GM19238 (cell line): Measurements from ENCODE around the gene CHRNA9.
"Not testable (repeated sequence)": the region's sequence is repeated elsewhere in the genome, so short reads cannot be mapped to it uniquely, and the experiment has no call there.

ENCODE experiments used
- DNase-seq: peaks from one replicate; pipeline ENCODE4 v3.0.0; 2011; ENCODE audit warnings: low spot score; ENCODE audit not compliant: insufficient read length

Gene CHRNA9

DNA sequence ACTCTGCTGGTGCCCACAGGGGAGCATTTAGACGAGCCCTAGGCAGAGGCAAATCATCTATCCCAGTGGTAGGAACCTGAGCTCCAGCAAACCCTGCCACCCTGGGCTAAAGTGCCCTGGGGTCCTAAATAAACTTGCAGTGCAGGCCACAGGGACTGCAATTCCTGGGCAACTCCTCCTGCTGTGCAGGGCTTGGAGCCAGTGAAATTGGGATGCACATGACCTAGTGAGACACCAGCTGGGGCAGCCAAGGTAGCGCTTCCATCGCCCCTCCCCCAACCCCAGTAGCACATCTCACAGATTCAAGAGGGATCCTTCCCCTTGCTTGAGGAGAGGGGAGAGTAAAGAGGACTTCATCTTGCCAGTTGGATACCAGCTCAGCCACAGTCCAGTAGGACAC is 44.1 kb downstream of the CHRNA9 start:
- DNase-seq = no peak

DNA sequence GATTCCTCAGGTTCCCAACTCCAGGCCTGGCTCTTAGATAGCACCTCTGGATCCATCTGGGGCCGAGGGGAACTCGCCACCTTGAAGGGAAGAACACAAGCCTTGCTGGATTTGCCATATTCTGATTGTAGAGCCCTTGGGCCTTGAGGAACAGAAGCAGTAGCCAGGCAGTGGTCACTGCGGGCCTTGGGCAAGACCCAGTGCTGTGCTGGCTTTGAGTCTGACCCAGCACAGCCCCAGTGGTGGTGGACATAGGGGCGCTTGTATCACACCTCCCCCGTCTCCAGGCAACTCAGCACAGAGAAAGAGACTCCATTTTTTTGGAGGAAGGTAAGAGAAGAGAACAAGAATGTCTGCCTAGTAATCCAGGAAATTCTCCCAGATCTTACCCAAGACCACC is 45.5 kb downstream of the CHRNA9 start:
- no peak for DNase-seq

DNA sequence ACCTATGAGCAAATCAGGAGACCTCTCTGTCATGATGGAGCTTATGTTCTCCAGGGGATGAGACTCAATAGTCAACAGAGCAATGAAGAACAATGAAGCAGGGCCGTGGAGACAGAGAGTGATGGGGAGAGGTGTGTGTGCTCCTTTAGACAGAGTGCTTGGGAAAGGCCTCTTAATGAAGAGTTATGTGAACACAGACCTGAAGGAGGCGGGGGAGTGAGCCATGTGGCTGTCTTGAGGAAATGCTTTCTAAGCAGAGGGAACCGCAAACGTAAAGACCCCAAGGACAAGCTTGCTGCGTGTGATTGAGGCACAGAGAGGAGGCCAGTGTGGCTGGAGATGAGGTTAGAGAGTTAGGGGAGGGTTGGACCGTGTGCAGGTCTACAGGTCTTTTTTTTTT is 53.1 kb downstream of the CHRNA9 start:
- no peak for DNase-seq

DNA sequence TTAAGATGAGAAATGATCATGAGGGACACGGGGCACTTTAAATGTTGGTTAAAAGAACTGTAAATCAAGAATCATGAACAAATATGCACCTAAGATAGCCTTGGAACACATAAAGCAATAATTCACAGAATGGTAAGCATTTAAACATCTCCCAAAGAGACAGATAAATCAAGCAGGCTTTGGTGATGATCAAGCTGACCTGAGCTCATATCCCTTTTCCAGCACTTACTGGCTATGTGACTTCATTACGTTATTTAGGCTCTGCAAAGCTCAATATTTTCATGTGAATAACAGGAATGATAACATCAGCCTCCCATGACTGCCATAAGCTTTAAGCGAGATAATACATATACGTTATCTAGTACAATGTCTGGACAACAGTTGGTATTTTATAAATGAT is 54.9 kb downstream of the CHRNA9 start:
- DNase-seq = no peak

DNA sequence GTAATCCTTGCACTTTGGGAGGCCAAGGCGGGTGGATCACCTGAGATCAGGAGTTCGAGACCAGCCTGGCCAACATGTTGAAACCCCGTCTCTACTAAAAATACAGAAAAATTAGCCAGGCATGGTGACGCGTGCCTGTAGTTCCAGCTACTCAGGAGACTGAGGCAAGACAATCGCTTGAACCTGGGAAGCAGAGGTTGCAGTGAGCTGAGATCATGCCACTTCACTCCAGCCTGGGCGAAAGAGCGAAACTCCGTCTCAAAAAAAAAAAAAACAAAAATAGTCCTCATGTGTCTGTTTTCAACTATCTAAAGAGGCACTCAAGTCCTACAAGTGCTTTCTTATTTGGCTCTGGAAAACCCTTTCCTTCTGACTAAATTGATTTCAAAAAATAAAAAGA is 57.1 kb downstream of the CHRNA9 start:
- not testable (repeated sequence) for DNase-seq

DNA sequence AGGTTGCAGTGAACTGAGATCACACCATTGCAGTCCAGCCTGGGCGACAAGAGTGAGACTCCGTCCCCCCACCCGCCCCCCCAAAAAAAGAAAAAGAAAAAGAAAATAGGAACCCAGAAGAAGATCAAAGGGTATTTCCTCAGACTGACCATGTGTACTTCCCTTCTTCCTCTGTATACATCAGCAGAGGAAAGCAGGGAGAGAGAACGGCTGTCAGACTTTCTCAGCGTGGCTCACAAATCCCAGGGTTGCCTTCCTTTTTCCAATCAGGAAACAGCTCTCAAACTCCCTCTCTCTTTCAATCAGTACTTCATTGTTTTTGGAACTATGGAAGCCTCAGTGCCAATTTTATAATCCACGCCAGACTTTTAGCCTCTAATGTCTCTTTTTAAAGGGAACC is 59.1 kb downstream of the CHRNA9 start:
- DNase-seq = no peak

DNA sequence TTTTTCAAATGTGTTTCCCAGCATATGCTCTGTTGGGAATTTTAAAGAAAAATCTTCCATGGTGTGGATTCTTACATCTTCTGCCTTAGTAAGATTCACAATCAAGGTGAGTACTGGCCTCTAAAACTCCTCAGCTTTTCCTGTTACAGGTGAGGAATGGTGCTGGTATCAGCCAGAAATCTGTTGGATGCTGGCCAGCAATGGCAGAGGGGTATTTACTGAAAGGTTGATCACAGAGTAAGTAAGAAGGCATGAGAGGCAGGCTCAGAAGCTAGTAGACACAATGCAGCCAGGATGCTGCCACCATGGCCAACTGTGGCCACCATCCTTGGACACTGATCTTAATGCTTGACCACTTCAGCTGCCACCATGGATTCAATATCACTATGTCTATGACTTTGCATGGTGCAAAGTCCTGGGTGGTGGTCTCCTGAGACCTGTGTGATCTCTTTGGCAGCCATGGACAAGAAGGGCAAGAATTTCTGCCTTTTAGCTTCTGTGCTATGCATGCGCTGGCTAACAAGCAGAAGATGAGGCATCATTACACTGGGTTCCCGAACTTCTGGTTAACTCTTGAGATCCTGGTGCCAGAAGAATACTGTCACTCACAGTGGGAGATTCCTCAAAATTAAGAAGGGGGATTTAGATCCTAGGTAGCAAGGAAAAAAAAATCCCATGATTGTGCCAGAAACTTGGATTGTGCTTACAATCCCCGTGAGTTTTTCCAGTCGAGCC is 60.2 kb downstream of the CHRNA9 start:
- no peak for DNase-seq

DNA sequence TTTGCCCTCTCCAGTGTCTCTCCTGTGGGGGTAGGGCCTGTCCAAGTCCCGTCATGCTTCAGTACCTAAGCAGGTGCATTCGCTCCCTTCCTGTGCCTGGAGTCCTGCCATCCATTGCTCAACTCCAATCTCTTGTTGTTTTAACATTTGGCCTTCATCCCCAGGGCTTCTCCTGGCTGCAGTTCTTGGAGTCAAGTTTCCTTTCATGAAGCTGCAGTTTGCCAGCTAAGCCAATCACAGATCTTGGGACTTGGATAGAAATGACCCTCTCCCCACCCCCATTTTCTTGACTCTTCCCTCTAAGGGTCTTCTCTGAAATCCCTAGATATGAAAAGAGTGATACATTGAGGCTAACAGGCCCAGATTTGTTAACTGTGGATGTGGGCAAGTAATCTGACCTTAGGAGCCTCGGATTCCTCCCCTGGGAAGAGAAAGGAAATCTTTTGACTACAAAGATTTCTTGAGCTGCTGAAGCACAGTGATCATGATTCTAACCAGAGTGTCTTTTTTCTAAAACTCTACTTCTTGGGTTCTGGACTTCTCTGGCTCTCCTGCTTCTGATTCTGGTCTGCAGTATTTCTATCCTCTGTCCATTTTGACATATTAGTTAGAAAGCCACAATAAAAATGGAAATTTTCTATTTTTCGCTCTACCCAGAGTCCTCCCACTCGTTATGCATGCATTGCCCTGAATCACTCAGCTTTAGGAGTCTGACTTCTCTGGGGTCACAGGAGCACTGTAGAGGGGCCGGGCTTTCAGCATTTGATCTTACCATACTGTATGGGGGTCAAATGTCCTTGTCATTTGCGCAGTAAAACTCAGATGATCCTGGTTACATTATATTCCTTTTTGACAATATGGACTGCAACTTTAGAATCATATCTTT is 61.0 kb downstream of the CHRNA9 start:
- DNase-seq = no peak

DNA sequence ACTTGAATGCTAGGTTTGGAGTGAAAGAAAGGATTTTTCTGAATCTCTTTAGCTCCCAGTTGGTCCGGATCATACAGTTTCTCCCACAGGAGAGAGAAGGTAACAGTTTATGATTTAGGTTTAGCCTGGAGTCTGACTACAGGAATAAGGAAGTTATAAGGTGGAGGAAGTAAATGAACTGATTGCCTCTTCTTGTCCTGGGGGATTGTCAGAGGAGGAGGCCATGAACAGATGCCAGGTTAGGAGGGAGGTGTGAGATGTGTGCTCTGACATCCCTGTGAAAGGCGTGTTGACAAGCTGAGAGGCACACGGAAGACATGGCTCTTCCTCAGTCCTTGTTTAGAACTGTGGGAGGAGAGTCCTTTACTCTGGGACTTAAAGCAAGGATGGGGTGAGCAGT is 64.4 kb downstream of the CHRNA9 start:
- DNase-seq = no peak

DNA sequence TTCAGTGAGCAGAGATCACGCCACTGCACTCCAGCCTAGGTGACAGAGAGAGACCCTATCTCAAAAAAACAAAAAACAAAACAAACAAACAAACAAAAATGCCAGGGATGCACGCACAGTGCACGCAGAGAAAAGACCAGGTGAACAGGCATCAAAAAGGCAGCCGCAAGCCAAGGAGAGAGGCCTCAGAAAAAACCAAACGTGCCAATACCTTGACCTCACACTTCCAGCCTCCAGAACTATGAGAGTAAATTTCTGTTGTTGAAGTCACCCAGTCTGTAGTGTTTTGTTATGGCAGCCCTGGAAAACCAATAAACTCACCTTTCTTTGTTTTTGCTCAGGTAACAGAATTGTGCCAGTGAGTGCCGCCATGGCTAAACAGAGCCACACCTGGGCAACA is 66.0 kb downstream of the CHRNA9 start:
- no peak for DNase-seq

DNA sequence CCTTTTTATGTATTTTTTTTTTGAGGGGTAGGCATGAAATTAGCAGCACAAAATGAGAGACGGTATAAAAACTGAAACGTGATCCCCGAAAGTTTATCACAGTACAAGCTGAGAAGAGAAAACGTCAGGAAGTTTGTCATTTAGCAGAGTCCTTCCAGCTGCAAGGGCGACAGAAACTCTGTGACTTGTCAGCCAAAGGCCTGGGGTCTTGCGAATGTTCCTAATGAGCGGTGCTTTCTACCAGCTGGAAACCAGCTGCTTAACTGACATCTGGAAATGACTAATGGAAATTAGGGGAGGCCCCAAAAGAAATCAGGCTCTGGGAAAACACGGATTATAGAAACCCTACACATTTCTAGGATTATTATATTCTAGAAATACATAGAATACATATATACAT is 66.5 kb downstream of the CHRNA9 start:
- no peak for DNase-seq

DNA sequence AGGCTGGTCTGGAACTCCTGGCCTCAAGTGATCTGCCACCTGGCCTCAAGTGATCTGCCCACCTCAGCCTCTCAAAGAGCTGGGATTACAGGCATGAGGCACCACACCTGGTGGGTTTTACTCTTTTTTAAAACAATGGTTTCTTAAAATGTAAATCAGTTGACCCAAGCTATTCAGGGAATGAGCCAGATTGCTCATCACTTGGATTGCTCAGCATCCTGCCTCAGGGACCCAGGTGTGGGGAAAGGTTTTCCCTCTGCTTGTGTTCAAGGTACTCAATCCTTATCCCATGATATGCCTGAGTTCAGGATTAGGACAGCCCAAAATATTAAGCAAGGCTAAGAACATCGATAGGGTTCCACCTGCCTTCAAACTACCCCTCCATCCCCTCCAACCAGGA is 67.4 kb downstream of the CHRNA9 start:
- no peak for DNase-seq

DNA sequence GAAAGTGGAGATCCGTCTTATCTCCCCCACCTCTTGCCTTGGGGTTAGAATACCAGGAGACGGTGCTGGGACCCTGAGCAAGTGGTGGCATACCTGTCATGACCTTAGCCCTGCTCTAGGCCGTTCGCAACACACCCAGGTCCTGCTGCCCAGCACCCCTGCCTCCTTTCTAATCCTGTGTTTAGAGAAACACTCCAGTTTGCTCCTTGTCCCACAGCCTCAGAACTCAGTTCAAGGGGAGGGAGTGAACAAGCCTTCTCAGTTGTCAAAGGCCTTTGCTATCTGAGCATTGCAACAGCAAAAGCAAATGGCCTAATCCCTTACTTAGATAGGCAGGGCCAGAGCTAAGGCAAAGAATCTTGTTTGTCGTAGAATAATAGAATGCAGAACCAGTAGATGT is 67.9 kb downstream of the CHRNA9 start:
- no peak for DNase-seq
